Activated T-helper 2 cell treated with anti-CD3 and anti-CD28 coated beads, Interferon-gamma antibody, Interleukin-2, Interleukin-4, amounts not matched to agents 10 μg/mL and 5 μg/mL and 100 μg/mL, durations not matched to agents 14 hours and 24 hours and 36 hours (primary cell): ENCODE results near the gene MUC5B. TPM values are rescaled to one million over a fixed set of nuclear protein-coding genes. Genes with fewer than 3 reads are reported as not detected.

Source experiments
- DNase-seq: peaks from one replicate; pipeline ENCODE4 v3.0.0; 2021; ENCODE audit warnings: low spot score
- H3K27ac Mint-ChIP-seq: one replicate; pipeline ENCODE4 v1.8.0; 2021; ENCODE audit warnings: mixed read lengths
- H3K27me3 Mint-ChIP-seq: one replicate; pipeline ENCODE4 v1.8.0; 2021; ENCODE audit warnings: low read depth, mixed read lengths
- H3K36me3 Mint-ChIP-seq: one replicate; pipeline ENCODE4 v1.8.0; 2021; ENCODE audit warnings: low read depth, mixed read lengths
- H3K4me1 Mint-ChIP-seq: one replicate; pipeline ENCODE4 v1.8.0; 2021; ENCODE audit warnings: low read depth, mixed read lengths
- H3K4me3 Mint-ChIP-seq: one replicate; pipeline ENCODE4 v1.8.0; 2021; ENCODE audit warnings: low read depth, mild to moderate bottlenecking, moderate library complexity, mixed read lengths
- H3K9me3 Mint-ChIP-seq: one replicate; pipeline ENCODE4 v1.8.0; 2021; ENCODE audit warnings: mixed read lengths
- intact Hi-C: fragments of 100-400 bp; cut with micrococcal nuclease; formaldehyde crosslinking; loops from one replicate; pipeline ENCODE4 v1.15.1; 2023
- total RNA-seq: library from RNA; stranded (reverse); gene quantifications from 2 replicates; pipeline ENCODE4 v1.2.3, GENCODE V29; 2022

Gene MUC5B
- total RNA-seq, 1 donor from 2014 or later, result not detected

- Mint-ChIP-seq H3K4me3 (peak overlapping the region; percentile 65), H3K27me3 (peaks cover 12% of the 10 kb centered on the region), H3K36me3 (peaks cover 23% of the 10 kb centered on the region), H3K27ac (peak overlapping the region; percentile 48), H3K9me3 (peaks cover 17% of the 10 kb centered on the region), H3K4me1 (peaks cover 23% of the 10 kb centered on the region)
- intact Hi-C loops, result loop anchor here (5.0 kb wide), 1 partner anchor 79 kb away; the partner anchor contains the start of gene BRSK2
- no peak for DNase-seq
Observed at GRCh38 chr11:1307998-1308742, 85.3 kb downstream of the MUC5B start.

- DNase-seq, result no peak
- Mint-ChIP-seq H3K27me3 (peaks cover 14% of the 10 kb centered on the region), H3K4me3 (peak overlapping the region; percentile 65), H3K27ac (peak overlapping the region; percentile 48), H3K9me3 (peaks cover 19% of the 10 kb centered on the region), H3K36me3 (peaks cover 23% of the 10 kb centered on the region), H3K4me1 (peaks cover 25% of the 10 kb centered on the region)
- intact Hi-C loops, result loop anchor here (5.0 kb wide), 1 partner anchor 78 kb away; the partner anchor contains the start of gene BRSK2
Observed at GRCh38 chr11:1308743-1309497, 86.1 kb downstream of the MUC5B start.

- peaks cover 25% of the 10 kb centered on the region for H3K4me1 Mint-ChIP-seq
- H3K9me3 Mint-ChIP-seq, result peaks cover 19% of the 10 kb centered on the region
- H3K4me3 Mint-ChIP-seq, result peak within 1 kb of the TSS; percentile 78
- intact Hi-C loops, result loop anchor here (2.0 to 5.0 kb wide), 2 partner anchors 21 to 78 kb away; partner anchors contain the start of gene BRSK2
- peak within 1 kb of the TSS; percentile 88 for H3K27ac Mint-ChIP-seq
- H3K36me3 Mint-ChIP-seq, result peaks cover 23% of the 10 kb centered on the region
- peak; percentile 96 for DNase-seq
- peaks cover 19% of the 10 kb centered on the region for H3K27me3 Mint-ChIP-seq
Observed at GRCh38 chr11:1309498-1310317, 86.8 kb downstream of the MUC5B start, which contains the start of gene TOLLIP. Gene TOLLIP (minus strand): TSS chr11:1309632. CDS start chr11:1309498, 134 bp downstream.

GRCh38 chr11:1310318-1310687 lies 87.4 kb downstream of the MUC5B start:
- intact Hi-C loops, result loop anchor here (2.0 kb wide), 1 partner anchor 20 kb away; no protein-coding TSS in a partner anchor
- Mint-ChIP-seq H3K4me1 (peaks cover 25% of the 10 kb centered on the region), H3K4me3 (peak overlapping the region; percentile 78), H3K36me3 (peaks cover 23% of the 10 kb centered on the region), H3K9me3 (peaks cover 19% of the 10 kb centered on the region), H3K27ac (peak overlapping the region; percentile 77), H3K27me3 (peaks cover 21% of the 10 kb centered on the region)
- no peak for DNase-seq

- DNase-seq, result no peak
- Mint-ChIP-seq H3K4me1 (peaks cover 25% of the 10 kb centered on the region), H3K4me3 (peak overlapping the region; percentile 78), H3K36me3 (peaks cover 23% of the 10 kb centered on the region), H3K27me3 (peaks cover 22% of the 10 kb centered on the region), H3K9me3 (peaks cover 19% of the 10 kb centered on the region), H3K27ac (peak overlapping the region; percentile 77)
- intact Hi-C loops, result loop anchor here (2.0 kb wide), 1 partner anchor 20 kb away; no protein-coding TSS in a partner anchor
Observed at GRCh38 chr11:1310772-1311468, 88.1 kb downstream of the MUC5B start.

Other genes starting within 250 kb of the MUC5B start
- gene MUC6, start 186.3 kb upstream of the MUC5B start, total RNA-seq, result not detected in 2 replicates
- gene MUC2, start 148.2 kb upstream of the MUC5B start, total RNA-seq, result not detected in 2 replicates
- not detected in 2 replicates for gene MUC5AC, start 65.1 kb upstream of the MUC5B start, total RNA-seq
- gene TOLLIP, start 86.6 kb downstream of the MUC5B start, total RNA-seq, result 33.6 and 35.0 TPM in 2 replicates
- gene BRSK2, start 166.9 kb downstream of the MUC5B start, total RNA-seq, result 1.5 and 1.6 TPM in 2 replicates